Muscle layer of colon (tissue), 2 donors: ENCODE data around the gene MDGA2.
"Not testable (repeated sequence)": the region's sequence is repeated elsewhere in the genome, so short reads cannot be mapped to it uniquely, and the experiment has no call there.

Source experiments
- H3K27ac ChIP-seq: one replicate; pipeline ENCODE4 v1.7.0; 2013; ENCODE audit warnings: low read depth, mild to moderate bottlenecking, low read length, moderate library complexity
- H3K27me3 ChIP-seq, 2 donors: one replicate each; pipeline ENCODE4 v1.7.0; 2013; ENCODE audit warnings: low read length in 2 of 2, mild to moderate bottlenecking in 2 of 2; ENCODE audit not compliant: insufficient read depth in 2 of 2, control insufficient read depth in 1 of 2
- H3K36me3 ChIP-seq: one replicate; pipeline ENCODE4 v1.7.0; 2013; ENCODE audit warnings: mild to moderate bottlenecking, low read length; ENCODE audit not compliant: insufficient read depth
- H3K4me1 ChIP-seq: one replicate; pipeline ENCODE4 v1.7.0; 2013; ENCODE audit warnings: mild to moderate bottlenecking, low read length; ENCODE audit not compliant: insufficient read depth
- H3K4me3 ChIP-seq, 2 donors: one replicate each; pipeline ENCODE4 v1.7.0; 2013; ENCODE audit warnings: low read length in 2 of 2, low read depth in 1 of 2, mild to moderate bottlenecking in 1 of 2, moderate library complexity in 1 of 2
- H3K9ac ChIP-seq: one replicate; pipeline ENCODE4 v1.7.0; 2013; ENCODE audit warnings: low read length
- H3K9me3 ChIP-seq: one replicate; pipeline ENCODE4 v1.7.0; 2013; ENCODE audit warnings: mild to moderate bottlenecking, low read length
- donor health status: abdominal sarcoma.
- donor health status: Adenocarcinoma of cecum.

The MDGA2 gene

DNA sequence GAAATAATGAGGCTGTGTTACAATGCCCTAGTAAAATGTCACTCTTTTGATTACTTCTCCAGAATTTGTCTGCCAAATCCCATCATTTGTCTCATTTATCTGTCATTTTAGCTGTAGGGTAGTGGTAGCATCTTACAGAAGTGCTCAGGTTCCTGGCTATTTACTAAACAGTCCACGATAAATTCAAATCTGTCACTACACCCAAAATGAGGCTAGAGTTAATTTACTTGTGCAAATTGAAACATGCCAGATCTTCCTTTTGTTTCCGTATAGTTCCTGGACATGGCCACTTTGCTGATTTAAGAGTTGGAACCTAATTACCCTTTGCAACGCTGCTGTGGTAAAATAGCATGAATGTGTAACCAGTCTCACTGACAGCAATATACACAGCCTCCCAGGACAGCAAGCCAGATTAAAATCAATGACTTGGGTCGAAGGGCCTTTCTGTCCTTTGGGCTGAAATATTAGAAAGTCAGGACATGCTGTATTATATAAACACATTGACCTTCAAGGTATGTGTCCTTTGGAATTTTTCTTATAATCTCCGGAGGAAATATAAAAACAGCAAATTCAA is 485.4 kb downstream of the MDGA2 start:
- H3K36me3 ChIP-seq: no peaks in the 10 kb centered on the region
- H3K27ac ChIP-seq: no peak overlapping the region
- no peak overlapping the region for H3K4me3 ChIP-seq
- no peaks in the 10 kb centered on the region for H3K9me3 ChIP-seq
- H3K4me1 ChIP-seq: no peaks in the 10 kb centered on the region
- H3K27me3 ChIP-seq: no peaks in the 10 kb centered on the region
- no peak overlapping the region for H3K9ac ChIP-seq

GRCh38 chr14:47186486-47186885 is 488.9 kb downstream of the MDGA2 start:
- Histone ChIP-seq H3K4me3 (no peak overlapping the region), H3K9ac (no peak overlapping the region), H3K4me1 (no peaks in the 10 kb centered on the region), H3K36me3 (no peaks in the 10 kb centered on the region), H3K27me3 (no peaks in the 10 kb centered on the region), H3K27ac (no peak overlapping the region), H3K9me3 (no peaks in the 10 kb centered on the region)

DNA sequence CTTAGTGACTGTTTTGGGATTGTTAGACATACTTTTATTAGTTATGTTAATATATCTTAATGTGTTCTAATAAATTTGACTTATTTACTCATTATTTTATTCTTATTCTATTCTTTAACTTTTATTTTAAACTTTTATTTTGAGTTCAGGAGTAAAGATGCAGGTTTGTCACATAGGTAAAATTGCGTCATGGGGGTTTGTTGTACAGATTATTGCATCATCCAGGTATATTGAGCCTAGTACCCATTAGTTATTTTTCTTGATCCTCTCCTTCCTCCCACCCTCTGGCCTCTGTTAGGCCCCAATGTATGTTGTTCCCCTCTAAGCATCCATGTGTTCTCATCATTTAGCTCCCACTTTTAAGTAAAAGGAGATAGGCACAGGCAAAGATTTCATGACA is 495.5 kb downstream of the MDGA2 start:
- Histone ChIP-seq H3K4me1 (no peaks in the 10 kb centered on the region), H3K27ac (no peak overlapping the region), H3K9ac (no peak overlapping the region), H3K4me3 (no peak overlapping the region), H3K9me3 (no peaks in the 10 kb centered on the region), H3K27me3 (no peaks in the 10 kb centered on the region), H3K36me3 (no peaks in the 10 kb centered on the region)

GRCh38 chr14:47171896-47172295 is 503.5 kb downstream of the MDGA2 start:
- H3K27ac ChIP-seq, H3K27me3 ChIP-seq, H3K9me3 ChIP-seq, H3K4me1 ChIP-seq, H3K9ac ChIP-seq, H3K4me3 ChIP-seq, H3K36me3 ChIP-seq: not testable (repeated sequence)

GRCh38 chr14:47167402-47167801 is 508.0 kb downstream of the MDGA2 start:
- Histone ChIP-seq H3K36me3 (no peaks in the 10 kb centered on the region), H3K4me3 (no peak overlapping the region), H3K9me3 (no peaks in the 10 kb centered on the region), H3K9ac (no peak overlapping the region), H3K27ac (no peak overlapping the region), H3K27me3 (no peaks in the 10 kb centered on the region), H3K4me1 (no peaks in the 10 kb centered on the region)

- no peak overlapping the region for H3K4me3 ChIP-seq
- H3K36me3 ChIP-seq: no peaks in the 10 kb centered on the region
- H3K27me3 ChIP-seq: no peaks in the 10 kb centered on the region
- H3K4me1 ChIP-seq: no peaks in the 10 kb centered on the region
- H3K9ac ChIP-seq: no peak overlapping the region
- no peak overlapping the region for H3K27ac ChIP-seq
- H3K9me3 ChIP-seq: no peaks in the 10 kb centered on the region
Measured at GRCh38 chr14:47155395-47155794, 520.0 kb downstream of the MDGA2 start.

DNA sequence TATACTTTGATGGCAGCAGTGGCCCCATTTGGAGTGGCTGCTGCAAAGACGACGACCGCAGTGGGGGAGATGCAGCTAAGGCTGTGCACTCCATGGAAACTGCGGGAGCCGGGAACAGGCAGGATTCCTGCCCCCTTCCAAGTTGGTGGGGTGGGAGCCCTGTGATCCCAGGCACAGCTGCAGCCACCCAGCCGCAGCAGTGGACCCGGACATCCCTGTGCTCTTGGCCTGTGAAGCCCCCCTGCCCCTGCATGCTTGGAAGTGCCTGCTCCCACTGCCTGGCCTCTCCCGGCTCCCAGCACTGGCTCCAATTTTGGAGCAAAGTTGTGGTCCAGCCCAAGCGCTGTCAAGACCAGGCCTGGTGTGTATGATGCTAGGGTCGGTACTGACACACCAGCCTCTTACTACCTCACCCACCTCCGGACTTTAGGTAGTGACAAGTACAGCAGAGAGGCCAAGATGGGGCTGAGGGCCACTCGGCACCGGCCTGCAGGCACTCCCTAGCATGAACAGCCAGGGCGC is 521.1 kb downstream of the MDGA2 start:
- Histone ChIP-seq H3K27ac (no peak overlapping the region), H3K36me3 (no peaks in the 10 kb centered on the region), H3K9ac (no peak overlapping the region), H3K4me3 (no peak overlapping the region), H3K27me3 (no peaks in the 10 kb centered on the region), H3K4me1 (no peaks in the 10 kb centered on the region), H3K9me3 (no peaks in the 10 kb centered on the region)

- Histone ChIP-seq H3K27ac (no peak overlapping the region), H3K27me3 (no peaks in the 10 kb centered on the region), H3K36me3 (no peaks in the 10 kb centered on the region), H3K9me3 (no peaks in the 10 kb centered on the region), H3K4me1 (no peaks in the 10 kb centered on the region), H3K9ac (no peak overlapping the region), H3K4me3 (no peak overlapping the region)
Measured at GRCh38 chr14:47153746-47154145, 521.7 kb downstream of the MDGA2 start.

GRCh38 chr14:47150267-47150666 is 525.1 kb downstream of the MDGA2 start:
- no peaks in the 10 kb centered on the region for H3K9me3 ChIP-seq
- no peaks in the 10 kb centered on the region for H3K4me1 ChIP-seq
- H3K36me3 ChIP-seq: no peaks in the 10 kb centered on the region
- H3K27ac ChIP-seq: no peak overlapping the region
- H3K9ac ChIP-seq: no peak overlapping the region
- no peak overlapping the region for H3K4me3 ChIP-seq
- no peaks in the 10 kb centered on the region for H3K27me3 ChIP-seq

DNA sequence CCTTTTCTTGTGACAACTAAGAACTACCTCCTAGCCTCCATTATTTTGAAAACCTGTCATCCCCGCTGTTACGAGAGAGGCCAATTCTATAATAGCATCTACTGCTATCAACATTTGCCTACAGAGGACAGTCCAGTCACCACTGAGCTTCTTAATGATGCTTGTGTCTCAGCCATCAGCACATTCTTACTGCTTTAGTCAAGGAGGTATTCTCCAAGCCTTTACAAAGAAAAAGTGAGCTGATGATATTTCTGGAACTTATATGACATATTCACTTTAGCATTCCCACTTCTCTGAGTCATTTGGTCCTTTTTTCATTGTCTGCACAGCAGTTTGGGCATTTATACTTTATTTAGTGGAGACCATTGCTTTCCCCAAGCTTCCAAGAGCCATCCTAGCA is 526.1 kb downstream of the MDGA2 start:
- Histone ChIP-seq H3K4me1 (no peaks in the 10 kb centered on the region), H3K9ac (no peak overlapping the region), H3K27me3 (no peaks in the 10 kb centered on the region), H3K4me3 (no peak overlapping the region), H3K27ac (no peak overlapping the region), H3K36me3 (no peaks in the 10 kb centered on the region), H3K9me3 (no peaks in the 10 kb centered on the region)

- no peak overlapping the region for H3K9ac ChIP-seq
- no peak overlapping the region for H3K27ac ChIP-seq
- no peak overlapping the region for H3K4me3 ChIP-seq
- H3K27me3 ChIP-seq: no peaks in the 10 kb centered on the region
- H3K4me1 ChIP-seq: no peaks in the 10 kb centered on the region
- no peaks in the 10 kb centered on the region for H3K36me3 ChIP-seq
- H3K9me3 ChIP-seq: no peaks in the 10 kb centered on the region
Measured at GRCh38 chr14:47148686-47149085, 526.7 kb downstream of the MDGA2 start.

DNA sequence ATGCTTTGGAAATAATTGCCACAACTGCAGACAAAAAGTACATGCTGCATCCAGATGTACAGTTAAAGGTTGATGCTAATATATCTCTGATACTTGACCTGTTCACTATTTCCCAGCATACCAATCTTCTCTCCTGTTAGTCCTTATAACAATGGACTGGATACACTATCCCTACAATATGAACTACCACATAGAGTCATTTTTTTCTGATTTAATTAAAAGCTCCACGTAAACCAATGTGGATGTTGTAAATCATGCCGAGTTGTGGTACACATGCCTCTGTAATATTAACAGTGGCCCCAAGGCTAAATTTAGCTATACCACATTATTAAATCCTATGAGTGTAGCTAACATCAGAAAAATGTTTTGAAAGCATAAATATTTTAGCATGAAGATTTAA is 554.8 kb downstream of the MDGA2 start:
- no peak overlapping the region for H3K9ac ChIP-seq
- no peaks in the 10 kb centered on the region for H3K4me1 ChIP-seq
- no peak overlapping the region for H3K27ac ChIP-seq
- no peaks in the 10 kb centered on the region for H3K36me3 ChIP-seq
- no peaks in the 10 kb centered on the region for H3K9me3 ChIP-seq
- H3K27me3 ChIP-seq: no peaks in the 10 kb centered on the region
- no peak overlapping the region for H3K4me3 ChIP-seq
